Measurements from ENCODE around the gene MFSD11.
"Not testable (repeated sequence)": the region's sequence is repeated elsewhere in the genome, so short reads cannot be mapped to it uniquely, and the experiment has no call there.

MFSD11 gene

GRCh38 chr17:76811834-76812233 lies 73.9 kb downstream of the MFSD11 start:
- Histone ChIP-seq H3K9ac (ENCODE audit: low read depth, low read length) (no peak overlapping the region), H3K27me3 (ENCODE audit: control insufficient read depth, insufficient read depth, low read length) (no peaks in the 10 kb centered on the region), H3K9me3 (ENCODE audit: control insufficient read depth, insufficient read depth, low read length) (no peaks in the 10 kb centered on the region), H3K4me3 (ENCODE audit: low read depth, low read length) (no peak overlapping the region), H3K27ac (ENCODE audit: low read depth, low read length) (no peak overlapping the region), H3K36me3 (ENCODE audit: control insufficient read depth, insufficient read depth, low read length) (no peaks in the 10 kb centered on the region), H3K4me1 (ENCODE audit: control insufficient read depth, insufficient read depth, low read length) (0 out of 2 replicates have a peak, but pooled peaks cover 2% of the 10 kb centered on the region)

- H3K27ac ChIP-seq (ENCODE audit: low read depth, low read length), result no peak overlapping the region
- no peaks in the 10 kb centered on the region for H3K27me3 ChIP-seq (ENCODE audit: control insufficient read depth, insufficient read depth, low read length)
- H3K9ac ChIP-seq (ENCODE audit: low read depth, low read length), result no peak overlapping the region
These were observed 74.3 kb downstream of the MFSD11 start for GRCh38 chr17:76812263-76812662.

GRCh38 chr17:76812968-76813367 lies 75.0 kb downstream of the MFSD11 start:
- H3K9ac ChIP-seq (ENCODE audit: low read depth, low read length), result no peak overlapping the region
- no peak overlapping the region for H3K27ac ChIP-seq (ENCODE audit: low read depth, low read length)
- 0 out of 2 replicates have a peak, but pooled peaks cover 4% of the 10 kb centered on the region for H3K4me1 ChIP-seq (ENCODE audit: control insufficient read depth, insufficient read depth, low read length)
- no peaks in the 10 kb centered on the region for H3K36me3 ChIP-seq (ENCODE audit: control insufficient read depth, insufficient read depth, low read length)
- no peaks in the 10 kb centered on the region for H3K9me3 ChIP-seq (ENCODE audit: control insufficient read depth, insufficient read depth, low read length)
- H3K27me3 ChIP-seq (ENCODE audit: control insufficient read depth, insufficient read depth, low read length), result no peaks in the 10 kb centered on the region
- no peak overlapping the region for H3K4me3 ChIP-seq (ENCODE audit: low read depth, low read length)

More at GRCh38 chr17:76812263-76812662, 74.3 kb downstream of the MFSD11 start:
- no peak overlapping the region for H3K4me3 ChIP-seq (ENCODE audit: low read depth, low read length)
- H3K36me3 ChIP-seq (ENCODE audit: control insufficient read depth, insufficient read depth, low read length), result no peaks in the 10 kb centered on the region
- H3K9me3 ChIP-seq (ENCODE audit: control insufficient read depth, insufficient read depth, low read length), result no peaks in the 10 kb centered on the region
- H3K4me1 ChIP-seq (ENCODE audit: control insufficient read depth, insufficient read depth, low read length), result 0 out of 2 replicates have a peak, but pooled peaks cover 4% of the 10 kb centered on the region

GRCh38 chr17:76815907-76816589 lies 78.1 kb downstream of the MFSD11 start:
- not testable (repeated sequence) for H3K9ac ChIP-seq (ENCODE audit: low read depth, low read length); H3K4me3 ChIP-seq (ENCODE audit: low read depth, low read length); H3K27ac ChIP-seq (ENCODE audit: low read depth, low read length); H3K27me3 ChIP-seq (ENCODE audit: control insufficient read depth, insufficient read depth, low read length); H3K9me3 ChIP-seq (ENCODE audit: control insufficient read depth, insufficient read depth, low read length); H3K4me1 ChIP-seq (ENCODE audit: control insufficient read depth, insufficient read depth, low read length); H3K36me3 ChIP-seq (ENCODE audit: control insufficient read depth, insufficient read depth, low read length)

- Histone ChIP-seq H3K27me3 (ENCODE audit: control insufficient read depth, insufficient read depth, low read length) (no peaks in the 10 kb centered on the region), H3K27ac (ENCODE audit: low read depth, low read length) (no peak overlapping the region), H3K9me3 (ENCODE audit: control insufficient read depth, insufficient read depth, low read length) (no peaks in the 10 kb centered on the region), H3K9ac (ENCODE audit: low read depth, low read length) (no peak overlapping the region), H3K4me3 (ENCODE audit: low read depth, low read length) (no peak overlapping the region), H3K4me1 (ENCODE audit: control insufficient read depth, insufficient read depth, low read length) (peaks cover 4% of the 10 kb centered on the region; the same call in 1 of the 2 replicates), H3K36me3 (ENCODE audit: control insufficient read depth, insufficient read depth, low read length) (no peaks in the 10 kb centered on the region)
These were observed 78.7 kb downstream of the MFSD11 start for GRCh38 chr17:76816590-76817135.

- H3K4me3 ChIP-seq (ENCODE audit: low read depth, low read length), result no peak overlapping the region
- H3K27ac ChIP-seq (ENCODE audit: low read depth, low read length), result no peak overlapping the region
- H3K9ac ChIP-seq (ENCODE audit: low read depth, low read length), result no peak overlapping the region
- H3K27me3 ChIP-seq (ENCODE audit: control insufficient read depth, insufficient read depth, low read length), result no peaks in the 10 kb centered on the region
- H3K36me3 ChIP-seq (ENCODE audit: control insufficient read depth, insufficient read depth, low read length), result no peaks in the 10 kb centered on the region
- no peaks in the 10 kb centered on the region for H3K9me3 ChIP-seq (ENCODE audit: control insufficient read depth, insufficient read depth, low read length)
- peaks cover 4% of the 10 kb centered on the region; the same call in 1 of the 2 replicates for H3K4me1 ChIP-seq (ENCODE audit: control insufficient read depth, insufficient read depth, low read length)
These were observed 82.1 kb downstream of the MFSD11 start for GRCh38 chr17:76820039-76820438.

GRCh38 chr17:76820561-76820960 lies 82.6 kb downstream of the MFSD11 start:
- Histone ChIP-seq H3K4me3 (ENCODE audit: low read depth, low read length) (no peak overlapping the region), H3K27me3 (ENCODE audit: control insufficient read depth, insufficient read depth, low read length) (no peaks in the 10 kb centered on the region), H3K9ac (ENCODE audit: low read depth, low read length) (no peak overlapping the region), H3K4me1 (ENCODE audit: control insufficient read depth, insufficient read depth, low read length) (peaks cover 4% of the 10 kb centered on the region; the same call in 1 of the 2 replicates), H3K36me3 (ENCODE audit: control insufficient read depth, insufficient read depth, low read length) (no peaks in the 10 kb centered on the region), H3K9me3 (ENCODE audit: control insufficient read depth, insufficient read depth, low read length) (no peaks in the 10 kb centered on the region), H3K27ac (ENCODE audit: low read depth, low read length) (no peak overlapping the region)

GRCh38 chr17:76822184-76822778 lies 84.4 kb downstream of the MFSD11 start:
- no peak overlapping the region for H3K4me3 ChIP-seq (ENCODE audit: low read depth, low read length)
- H3K9ac ChIP-seq (ENCODE audit: low read depth, low read length), result no peak overlapping the region
- H3K9me3 ChIP-seq (ENCODE audit: control insufficient read depth, insufficient read depth, low read length), result no peaks in the 10 kb centered on the region
- no peaks in the 10 kb centered on the region for H3K36me3 ChIP-seq (ENCODE audit: control insufficient read depth, insufficient read depth, low read length)
- H3K27me3 ChIP-seq (ENCODE audit: control insufficient read depth, insufficient read depth, low read length), result no peaks in the 10 kb centered on the region
- H3K4me1 ChIP-seq (ENCODE audit: control insufficient read depth, insufficient read depth, low read length), result no peaks in the 10 kb centered on the region; the same call in 1 of the 2 replicates
- H3K27ac ChIP-seq (ENCODE audit: low read depth, low read length), result no peak overlapping the region

- H3K27me3 ChIP-seq (ENCODE audit: control insufficient read depth, insufficient read depth, low read length), result no peaks in the 10 kb centered on the region
These were observed 86.2 kb downstream of the MFSD11 start for GRCh38 chr17:76824093-76824492.

GRCh38 chr17:76826330-76827068 lies 88.6 kb downstream of the MFSD11 start:
- Histone ChIP-seq H3K4me1 (ENCODE audit: control insufficient read depth, insufficient read depth, low read length) (no peaks in the 10 kb centered on the region), H3K27me3 (ENCODE audit: control insufficient read depth, insufficient read depth, low read length) (no peaks in the 10 kb centered on the region), H3K27ac (ENCODE audit: low read depth, low read length) (no peak overlapping the region), H3K4me3 (ENCODE audit: low read depth, low read length) (no peak overlapping the region), H3K9me3 (ENCODE audit: control insufficient read depth, insufficient read depth, low read length) (no peaks in the 10 kb centered on the region), H3K9ac (ENCODE audit: low read depth, low read length) (no peak overlapping the region), H3K36me3 (ENCODE audit: control insufficient read depth, insufficient read depth, low read length) (no peaks in the 10 kb centered on the region)

More at GRCh38 chr17:76824093-76824492, 86.2 kb downstream of the MFSD11 start:
- Histone ChIP-seq H3K9ac (ENCODE audit: low read depth, low read length) (no peak overlapping the region), H3K4me3 (ENCODE audit: low read depth, low read length) (no peak overlapping the region), H3K36me3 (ENCODE audit: control insufficient read depth, insufficient read depth, low read length) (no peaks in the 10 kb centered on the region), H3K9me3 (ENCODE audit: control insufficient read depth, insufficient read depth, low read length) (no peaks in the 10 kb centered on the region), H3K4me1 (ENCODE audit: control insufficient read depth, insufficient read depth, low read length) (no peaks in the 10 kb centered on the region; the same call in 1 of the 2 replicates), H3K27ac (ENCODE audit: low read depth, low read length) (no peak overlapping the region)
